Glutamatergic neuron (in vitro differentiated cells): ENCODE measurements around the gene GAST. TPM values are rescaled to one million over a fixed set of nuclear protein-coding genes. Genes with fewer than 3 reads are reported as not detected.
A peak's percentile ranks its signal among the peaks of the same experiment; 100 is the strongest.

Experiments
- DNase-seq: peaks from one replicate; pipeline ENCODE4 v3.0.0; 2022
- H3K27ac Mint-ChIP-seq: one replicate; pipeline ENCODE4 v1.8.0; 2020; ENCODE audit warnings: mild to moderate bottlenecking, mixed read lengths, inconsistent platforms; ENCODE audit not compliant: unreplicated experiment
- H3K27me3 Mint-ChIP-seq: one replicate; pipeline ENCODE4 v1.8.0; 2020; ENCODE audit warnings: mild to moderate bottlenecking, moderate library complexity, mixed read lengths, inconsistent platforms; ENCODE audit not compliant: unreplicated experiment
- H3K36me3 Mint-ChIP-seq: one replicate; pipeline ENCODE4 v1.8.0; 2020; ENCODE audit warnings: mild to moderate bottlenecking, mixed read lengths, inconsistent platforms; ENCODE audit not compliant: unreplicated experiment
- H3K4me1 Mint-ChIP-seq: one replicate; pipeline ENCODE4 v1.8.0; 2020; ENCODE audit warnings: mild to moderate bottlenecking, low read depth, mixed read lengths, inconsistent platforms; ENCODE audit not compliant: unreplicated experiment
- H3K4me3 Mint-ChIP-seq: one replicate; pipeline ENCODE4 v1.8.0; 2020; ENCODE audit warnings: mild to moderate bottlenecking, mixed read lengths, inconsistent platforms; ENCODE audit not compliant: unreplicated experiment
- H3K9me3 Mint-ChIP-seq: one replicate; pipeline ENCODE4 v1.8.0; 2020; ENCODE audit warnings: mild to moderate bottlenecking, moderate library complexity, mixed read lengths, inconsistent platforms; ENCODE audit not compliant: unreplicated experiment
- total RNA-seq: library from RNA; stranded (reverse); fragmentation: NEBNext Ultra II Directional; extraction: Animal tissue kit (Norgen Biotek cat#: 25700); gene quantifications from one replicate; pipeline ENCODE4 v1.2.1, GENCODE V29; 2021; ENCODE audit not compliant: unreplicated experiment
- TF ChIP-seq, protein P1 (sequence below): fragments of 200-600 bp; sonication (generic); IDR thresholded peaks from one replicate; pipeline ENCODE4 v1.5.0; 2021; ENCODE audit not compliant: partially characterized antibody, unreplicated experiment

Gene GAST
- total RNA-seq, 1 donor from 2014 or later: not detected

DNA sequence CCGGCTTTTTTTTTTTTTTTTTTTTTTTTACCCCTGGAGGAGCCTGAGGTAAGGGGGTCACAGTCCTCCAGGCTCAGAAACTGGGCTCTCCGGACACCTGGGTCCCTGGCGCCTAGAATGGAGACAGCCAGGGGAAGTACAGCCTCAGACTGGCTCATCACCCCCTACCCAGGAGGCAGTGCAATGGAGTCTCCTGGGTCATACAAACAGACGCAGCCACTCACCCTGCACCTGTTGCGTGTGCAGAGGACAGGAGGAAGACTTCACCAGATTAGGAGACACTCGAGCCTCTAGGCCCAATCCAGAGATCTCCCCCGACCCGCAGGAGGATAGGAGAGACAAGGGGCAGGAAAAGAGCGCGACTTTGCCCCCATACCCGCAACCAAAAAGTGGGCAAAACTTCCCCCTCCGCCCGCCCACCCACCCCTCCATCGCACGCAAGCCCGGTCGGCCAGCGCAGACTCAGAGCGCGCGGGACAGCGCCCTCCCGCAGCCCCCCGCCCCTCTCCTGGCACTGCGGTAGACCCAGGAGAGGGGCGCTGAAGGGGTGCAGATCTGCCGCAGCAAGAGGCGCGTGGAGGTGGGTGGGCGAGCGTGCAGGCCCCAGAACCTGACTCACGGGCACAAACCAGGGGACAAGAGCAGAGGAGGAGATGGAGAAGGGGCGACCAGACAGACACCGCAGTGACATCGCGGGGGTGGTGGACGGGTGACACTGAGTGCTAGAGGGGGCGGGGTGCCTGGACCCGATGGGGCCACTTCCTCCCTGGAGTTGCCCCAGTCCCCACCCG, 21.4 kb downstream of the GAST start:
- peaks cover 17% of the 10 kb centered on the region for H3K27me3 Mint-ChIP-seq
- H3K9me3 Mint-ChIP-seq: peaks cover 2% of the 10 kb centered on the region

DNA sequence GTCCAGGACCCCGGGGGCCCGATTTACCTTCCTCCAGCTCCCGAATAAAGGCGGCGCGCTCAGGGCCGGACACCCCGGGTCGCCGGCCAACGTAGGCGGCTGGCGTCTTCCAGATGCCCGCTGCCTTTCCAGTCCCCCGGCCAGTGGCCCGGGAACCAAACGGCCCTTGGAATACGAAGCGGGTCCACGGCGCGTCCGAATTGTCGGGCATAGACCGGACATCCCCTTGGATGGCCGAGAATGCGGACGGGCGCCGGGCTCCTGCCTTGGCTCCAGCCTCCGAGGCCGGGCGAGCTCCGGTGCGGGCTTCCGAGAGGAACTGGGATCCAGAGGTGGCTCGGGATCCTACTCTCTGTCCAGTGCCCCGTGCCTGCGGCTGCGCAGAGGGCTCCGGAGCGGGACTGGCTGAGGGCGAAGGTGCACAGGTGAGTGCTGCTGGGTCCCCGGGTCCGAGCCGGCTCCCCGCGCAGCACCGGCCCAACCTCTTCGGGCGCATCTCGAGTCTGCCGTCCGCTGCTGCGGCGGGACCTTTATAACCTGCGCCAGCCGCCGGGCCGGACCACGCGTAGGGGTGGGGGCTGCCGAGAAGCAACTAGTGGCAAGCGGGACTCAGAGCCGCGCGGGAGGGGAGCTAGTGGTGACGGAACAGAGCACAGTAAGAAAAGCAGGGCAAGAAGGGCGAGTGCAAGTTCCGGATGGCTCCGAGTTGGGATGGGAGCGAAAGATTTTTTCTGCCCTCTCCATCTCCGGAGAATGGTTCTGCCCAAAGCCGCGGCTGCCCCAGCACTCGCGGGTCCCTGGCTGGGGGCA, 22.2 kb downstream of the GAST start, which contains the start of gene HAP1:
Gene HAP1 (minus strand): TSS at position 505 of the 810 bp plus-strand sequence. CDS start 9 bp downstream, at position 496.
- Mint-ChIP-seq H3K4me3 (peak within 1 kb of the TSS; percentile 84), H3K4me1 (peaks cover 4% of the 10 kb centered on the region), H3K27ac (no peak within 1 kb of the TSS), H3K9me3 (peaks cover 2% of the 10 kb centered on the region), H3K36me3 (no peaks in the 10 kb centered on the region), H3K27me3 (peaks cover 18% of the 10 kb centered on the region)
- DNase-seq: peak; percentile 61
- TF ChIP-seq, protein P1, sequence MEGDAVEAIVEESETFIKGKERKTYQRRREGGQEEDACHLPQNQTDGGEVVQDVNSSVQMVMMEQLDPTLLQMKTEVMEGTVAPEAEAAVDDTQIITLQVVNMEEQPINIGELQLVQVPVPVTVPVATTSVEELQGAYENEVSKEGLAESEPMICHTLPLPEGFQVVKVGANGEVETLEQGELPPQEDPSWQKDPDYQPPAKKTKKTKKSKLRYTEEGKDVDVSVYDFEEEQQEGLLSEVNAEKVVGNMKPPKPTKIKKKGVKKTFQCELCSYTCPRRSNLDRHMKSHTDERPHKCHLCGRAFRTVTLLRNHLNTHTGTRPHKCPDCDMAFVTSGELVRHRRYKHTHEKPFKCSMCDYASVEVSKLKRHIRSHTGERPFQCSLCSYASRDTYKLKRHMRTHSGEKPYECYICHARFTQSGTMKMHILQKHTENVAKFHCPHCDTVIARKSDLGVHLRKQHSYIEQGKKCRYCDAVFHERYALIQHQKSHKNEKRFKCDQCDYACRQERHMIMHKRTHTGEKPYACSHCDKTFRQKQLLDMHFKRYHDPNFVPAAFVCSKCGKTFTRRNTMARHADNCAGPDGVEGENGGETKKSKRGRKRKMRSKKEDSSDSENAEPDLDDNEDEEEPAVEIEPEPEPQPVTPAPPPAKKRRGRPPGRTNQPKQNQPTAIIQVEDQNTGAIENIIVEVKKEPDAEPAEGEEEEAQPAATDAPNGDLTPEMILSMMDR: no peak

More for the DNA sequence above, 21.4 kb downstream of the GAST start:
- Mint-ChIP-seq H3K4me3 (peak overlapping the region; percentile 84), H3K36me3 (no peaks in the 10 kb centered on the region), H3K4me1 (peaks cover 4% of the 10 kb centered on the region), H3K27ac (no peak overlapping the region)
- no peak for DNase-seq
- TF ChIP-seq, protein P1: no peak

DNA sequence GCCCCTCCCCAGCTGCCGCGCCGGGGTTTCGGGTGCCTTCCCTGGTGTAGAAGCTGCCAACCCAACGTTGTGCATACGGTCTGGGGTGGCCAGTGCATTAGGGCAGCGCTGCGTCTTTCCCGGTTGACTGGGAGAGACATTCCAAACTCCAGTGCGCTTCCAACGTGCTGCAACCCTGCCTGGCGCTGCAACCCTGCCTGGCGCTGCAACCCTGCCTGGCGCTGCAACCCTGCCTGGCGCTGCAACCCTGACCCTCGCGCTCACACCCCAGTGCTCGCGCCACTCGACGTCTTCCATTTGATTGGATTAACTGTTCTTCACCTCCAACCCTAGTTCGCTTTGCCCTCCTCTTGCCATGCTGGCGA, 22.8 kb downstream of the GAST start:
- peak; percentile 30 for DNase-seq
- H3K4me1 Mint-ChIP-seq: peaks cover 4% of the 10 kb centered on the region
- no peak overlapping the region for H3K27ac Mint-ChIP-seq
- peaks cover 18% of the 10 kb centered on the region for H3K27me3 Mint-ChIP-seq
- peak overlapping the region; percentile 84 for H3K4me3 Mint-ChIP-seq
- no peaks in the 10 kb centered on the region for H3K36me3 Mint-ChIP-seq
- TF ChIP-seq, protein P1: no peak
- peaks cover 2% of the 10 kb centered on the region for H3K9me3 Mint-ChIP-seq

DNA sequence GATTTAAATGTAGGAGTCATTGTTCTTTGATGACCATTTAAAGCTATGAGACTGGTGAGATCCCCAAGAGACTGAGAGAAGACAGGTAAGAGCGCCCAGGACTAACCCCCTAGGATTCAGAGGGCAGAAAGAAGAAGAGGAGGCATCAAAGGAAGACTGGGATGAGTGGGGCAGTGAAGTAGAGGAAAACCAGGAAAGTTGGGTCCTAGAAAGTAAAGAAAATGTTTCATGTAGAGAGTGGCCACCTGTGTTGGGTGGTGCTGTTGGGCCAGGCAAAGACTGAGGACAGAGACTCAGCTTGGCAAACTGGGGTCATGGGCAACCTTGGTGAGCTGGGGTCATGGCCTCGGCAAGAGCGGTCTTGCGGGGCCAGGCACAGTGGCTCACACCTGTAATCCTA, 23.6 kb downstream of the GAST start:
- DNase-seq: no peak
- peaks cover 2% of the 10 kb centered on the region for H3K9me3 Mint-ChIP-seq
- no peaks in the 10 kb centered on the region for H3K36me3 Mint-ChIP-seq
- H3K27ac Mint-ChIP-seq: no peak overlapping the region
- no peak overlapping the region for H3K4me3 Mint-ChIP-seq
- TF ChIP-seq, protein P1: no peak
- H3K27me3 Mint-ChIP-seq: peaks cover 18% of the 10 kb centered on the region
- peaks cover 4% of the 10 kb centered on the region for H3K4me1 Mint-ChIP-seq
